Measurements from ENCODE around the gene LRRC46. TPM values are rescaled to one million over a fixed set of nuclear protein-coding genes. Genes with fewer than 3 reads are reported as not detected.

The LRRC46 gene
- total and polyA plus RNA-seq, 2 donors (not counting 1 experiment from before 2014, with no cell fraction given) = 0.69 to 2.4 TPM

DNA sequence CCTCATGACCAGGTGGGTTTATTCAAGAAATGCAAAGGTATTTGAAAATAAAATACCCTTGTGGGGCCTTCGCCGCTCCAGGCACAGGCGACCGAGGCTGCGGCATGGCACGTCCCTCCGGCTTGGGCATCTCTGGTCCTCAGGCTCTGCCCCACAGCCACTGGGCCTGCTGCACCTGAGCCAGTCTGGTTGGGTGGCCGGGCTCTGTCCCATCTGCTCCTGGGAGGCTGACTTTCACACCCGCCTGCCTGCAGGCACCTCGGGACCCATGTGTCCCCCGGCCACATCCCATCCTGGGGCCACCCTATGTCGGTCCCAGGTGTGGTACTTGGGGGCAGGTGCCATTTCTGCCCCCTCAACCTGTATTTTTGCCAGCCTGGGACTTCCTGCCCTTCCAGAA, 30.8 kb upstream of the LRRC46 start:
- Mint-ChIP-seq H3K27me3 (peaks cover 9% of the 10 kb centered on the region), H3K4me1 (peaks cover 1% of the 10 kb centered on the region), H3K27ac (no peak overlapping the region), H3K9me3 (ENCODE audit: insufficient read depth) (no peaks in the 10 kb centered on the region), H3K4me3 (no peak overlapping the region)
- ChIA-PET CTCF (interaction anchor here (1.1 to 1.9 kb wide), 3 partner anchors 103 to 417 kb away, joined by 3 to 6 read pairs (median 6); no protein-coding TSS in a partner anchor), POLR2A (no interaction called here)
- Histone ChIP-seq H3K4me1 (ENCODE audit: control insufficient read depth in 2 of 2, insufficient read depth in 2 of 2, low read length in 2 of 2) (no peaks in the 10 kb centered on the region), H3K27me3 (replicated peaks in 1 of 4; ENCODE audit: control extremely low read depth in 1 of 4, control insufficient read depth in 3 of 4, insufficient read depth in 4 of 4, low read length in 3 of 4) (peaks cover 0 to 8% (median 0%) of the 10 kb centered on the region in 4 experiments), H3K4me3 (ENCODE audit: control extremely low read depth in 1 of 5, extremely low read depth in 1 of 5, insufficient read depth in 1 of 5, low read depth in 2 of 5, low read length in 4 of 5) (no peak overlapping the region), H3K79me2 (ENCODE audit: control insufficient read depth, insufficient read depth, low read length) (no peaks in the 10 kb centered on the region), H2AFZ (ENCODE audit: insufficient read depth, low read depth, low read length, poor library complexity, severe bottlenecking) (no peak overlapping the region), H3K9me3 (ENCODE audit: control extremely low read depth in 1 of 3, control insufficient read depth in 2 of 3, insufficient read depth in 1 of 3, low read length in 2 of 3) (no peaks in the 10 kb centered on the region), H4K20me1 (ENCODE audit: control insufficient read depth, insufficient read depth, low read length, poor library complexity, severe bottlenecking) (no peaks in the 10 kb centered on the region), H3K27ac (ENCODE audit: low read length in 2 of 2) (no peak overlapping the region), H3K4me2 (replicated peaks; ENCODE audit: low read depth, low read length, poor library complexity, severe bottlenecking) (no peak overlapping the region), H3K9ac (ENCODE audit: low read length) (no peak overlapping the region), H3K36me3 (replicated peaks in 1 of 2; ENCODE audit: control extremely low read depth in 1 of 2, control insufficient read depth in 1 of 2, extremely low read depth in 1 of 2, insufficient read depth in 2 of 2, low read length in 1 of 2) (no peaks in the 10 kb centered on the region)
- no peak for DNase-seq
- TF ChIP-seq CTCF (IDR thresholded peaks at IDR 0.05) (no peak), EZH2 (IDR thresholded peaks at IDR 0.05; ENCODE audit: borderline replicate concordance, insufficient read depth, low read depth, low read length, poor library complexity, severe bottlenecking) (no peak)
- intact Hi-C loops (cut with micrococcal nuclease) = loop anchor here (10.0 kb wide), 1 partner anchor 106 kb away; the partner anchor contains the start of gene TBKBP1
- ATAC-seq (ENCODE audit: low read depth) = no peak
- WGBS (ENCODE audit: insufficient coverage) = 89% methylated on average over 12 of the region's 12 CpGs

- DNase-seq (no peak), ATAC-seq (ENCODE audit: low read depth) (no peak)
- ChIA-PET POLR2A (interaction anchor here (0.6 to 0.8 kb wide), 2 partner anchors 11 to 137 kb away, joined by 3 to 5 read pairs; no protein-coding TSS in a partner anchor), CTCF (interaction anchor here (0.6 to 2.8 kb wide), 8 partner anchors 20 to 418 kb away, joined by 3 to 14 read pairs (median 5); no protein-coding TSS in a partner anchor)
- intact Hi-C loops (cut with micrococcal nuclease) = loop anchor here (10.0 kb wide), 1 partner anchor 106 kb away; the partner anchor contains the start of gene TBKBP1
- Histone ChIP-seq H3K9ac (ENCODE audit: low read length) (no peak overlapping the region), H3K27ac (ENCODE audit: low read length in 2 of 2) (no peak overlapping the region), H3K27me3 (replicated peaks in 1 of 4; ENCODE audit: control extremely low read depth in 1 of 4, control insufficient read depth in 3 of 4, insufficient read depth in 4 of 4, low read length in 3 of 4) (peaks cover 0 to 8% (median 0%) of the 10 kb centered on the region in 4 experiments), H4K20me1 (ENCODE audit: control insufficient read depth, insufficient read depth, low read length, poor library complexity, severe bottlenecking) (no peaks in the 10 kb centered on the region), H3K4me3 (ENCODE audit: control extremely low read depth in 1 of 5, extremely low read depth in 1 of 5, insufficient read depth in 1 of 5, low read depth in 2 of 5, low read length in 4 of 5) (no peak overlapping the region), H3K36me3 (replicated peaks in 1 of 2; ENCODE audit: control extremely low read depth in 1 of 2, control insufficient read depth in 1 of 2, extremely low read depth in 1 of 2, insufficient read depth in 2 of 2, low read length in 1 of 2) (no peaks in the 10 kb centered on the region), H3K4me1 (ENCODE audit: control insufficient read depth in 2 of 2, insufficient read depth in 2 of 2, low read length in 2 of 2) (no peaks in the 10 kb centered on the region), H3K4me2 (replicated peaks; ENCODE audit: low read depth, low read length, poor library complexity, severe bottlenecking) (no peak overlapping the region), H3K79me2 (ENCODE audit: control insufficient read depth, insufficient read depth, low read length) (no peaks in the 10 kb centered on the region), H3K9me3 (ENCODE audit: control extremely low read depth in 1 of 3, control insufficient read depth in 2 of 3, insufficient read depth in 1 of 3, low read length in 2 of 3) (no peaks in the 10 kb centered on the region), H2AFZ (ENCODE audit: insufficient read depth, low read depth, low read length, poor library complexity, severe bottlenecking) (no peak overlapping the region)
- TF ChIP-seq CTCF (IDR thresholded peaks at IDR 0.05) (no peak), EZH2 (IDR thresholded peaks at IDR 0.05; ENCODE audit: borderline replicate concordance, insufficient read depth, low read depth, low read length, poor library complexity, severe bottlenecking) (no peak)
- 77% methylated on average over 3 of the region's 4 CpGs for WGBS (ENCODE audit: insufficient coverage)
- Mint-ChIP-seq H3K4me3 (no peak overlapping the region), H3K4me1 (peaks cover 1% of the 10 kb centered on the region), H3K27me3 (peaks cover 9% of the 10 kb centered on the region), H3K9me3 (ENCODE audit: insufficient read depth) (no peaks in the 10 kb centered on the region), H3K27ac (no peak overlapping the region)
Measured at GRCh38 chr17:47801176-47801765, 30.2 kb upstream of the LRRC46 start.
